OCI-LY3 (cell line): Measurements from ENCODE around the gene LONP1.

Experiments
- H2AFZ ChIP-seq: fragments of 200-600, 300-600 bp; shearing (Covaris generic); 2 replicates; pipeline ENCODE4 v1.6.0; 2014; ENCODE audit warnings: antibody characterized with exemption, low read depth, low read length
- H3K27ac ChIP-seq: fragments of 200-600, 300-600 bp; sonication (generic); 2 replicates; pipeline ENCODE4 v1.5.1; 2014; ENCODE audit warnings: mild to moderate bottlenecking, low read length, moderate library complexity, mixed read lengths
- H3K27me3 ChIP-seq: fragments of 200-600, 300-600 bp; sonication (generic); 2 replicates; pipeline ENCODE4 v1.6.1; 2014; ENCODE audit warnings: low read depth, low read length, mixed read lengths
- H3K36me3 ChIP-seq: fragments of 200-600, 300-600 bp; sonication (generic); replicated peaks from 2 replicates; pipeline ENCODE3; 2014; ENCODE audit warnings: low read depth, low read length, mixed read lengths
- H3K4me1 ChIP-seq: fragments of 300-600, 200-600 bp; sonication (generic); 2 replicates; pipeline ENCODE4 v1.6.1; 2014; ENCODE audit warnings: low read length, mixed read lengths
- H3K4me2 ChIP-seq: fragments of 200-600, 300-600 bp; sonication (generic); 2 replicates; pipeline ENCODE4 v1.6.1; 2014; ENCODE audit warnings: low read length, mixed read lengths
- H3K4me3 ChIP-seq: fragments of 300-600, 200-600 bp; sonication (generic); 2 replicates; pipeline ENCODE4 v1.5.1; 2014; ENCODE audit warnings: antibody characterized with exemption, mild to moderate bottlenecking, low read length, moderate library complexity
- H3K79me2 ChIP-seq: fragments of 300-600, 200-600 bp; shearing (Covaris generic); 2 replicates; pipeline ENCODE4 v1.6.1; 2014; ENCODE audit warnings: mild to moderate bottlenecking, low read length, mixed read lengths
- H3K9ac ChIP-seq: fragments of 300-600, 200-600 bp; shearing (Covaris generic); 2 replicates; pipeline ENCODE4 v1.6.0; 2014; ENCODE audit warnings: mild to moderate bottlenecking, low read length, moderate library complexity
- H3K9me3 ChIP-seq: fragments of 200-600, 300-600 bp; shearing (Covaris generic); 2 replicates; pipeline ENCODE4 v1.6.1; 2014; ENCODE audit warnings: low read length, mixed read lengths; ENCODE audit not compliant: insufficient read depth
- H4K20me1 ChIP-seq: fragments of 200-600, 300-600 bp; sonication (generic); 2 replicates; pipeline ENCODE4 v1.6.1; 2016; ENCODE audit warnings: low read length, mixed read lengths; ENCODE audit not compliant: insufficient read depth
- EZH2phosphoT487 ChIP-seq: fragments of 200-600 bp; shearing (Covaris generic); IDR thresholded peaks from 2 replicates; pipeline ENCODE4 v1.6.1; 2018; ENCODE audit warnings: antibody characterized with exemption, mixed run types, low read depth
- TF ChIP-seq, protein P1 (sequence below): fragments of 200-600, 300-600 bp; sonication (generic); IDR thresholded peaks from 2 replicates; pipeline ENCODE4 v1.5.1; 2014; ENCODE audit warnings: antibody characterized with exemption, low read length, low read depth

Gene LONP1

DNA sequence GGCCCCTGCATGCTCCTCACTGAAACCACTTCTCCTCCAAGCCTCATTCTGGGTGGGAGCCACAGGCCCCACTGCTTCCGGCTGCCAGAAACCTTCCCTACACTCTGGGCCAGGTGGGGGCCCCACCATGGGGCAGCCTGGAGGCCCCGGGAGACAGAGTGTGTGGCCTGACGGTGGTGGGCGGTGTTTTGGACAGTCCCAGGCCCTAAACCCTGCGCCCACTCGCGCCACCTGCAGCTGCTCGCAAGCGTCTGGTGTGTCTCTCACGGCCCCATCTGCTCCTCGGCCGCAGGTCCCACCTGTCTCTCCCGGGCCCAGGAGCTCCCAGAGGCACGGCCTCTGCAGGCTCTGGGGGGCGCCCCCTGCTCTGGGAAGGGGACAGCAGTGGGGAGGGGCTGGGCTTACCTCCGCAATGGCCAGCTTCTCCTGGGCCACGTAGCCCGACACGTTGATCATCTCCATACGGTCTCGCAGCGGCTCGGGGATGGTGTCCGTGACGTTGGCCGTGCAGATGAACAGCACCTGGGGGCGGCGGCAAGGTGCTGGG lies 24.2 kb downstream of the LONP1 start:
- H3K36me3 ChIP-seq: peaks cover 81% of the 10 kb centered on the region
- H3K4me2 ChIP-seq: no peak overlapping the region
- no peak overlapping the region for H2AFZ ChIP-seq
- H3K9ac ChIP-seq: no peak overlapping the region
- H3K4me3 ChIP-seq: no peak overlapping the region
- H3K27me3 ChIP-seq: no peaks in the 10 kb centered on the region
- H4K20me1 ChIP-seq: peaks cover 75% of the 10 kb centered on the region
- H3K27ac ChIP-seq: no peak overlapping the region
- peaks cover 71% of the 10 kb centered on the region for H3K79me2 ChIP-seq
- peaks cover 15% of the 10 kb centered on the region for H3K4me1 ChIP-seq
- no peak for TF ChIP-seq EZH2phosphoT487
- TF ChIP-seq, protein P1, sequence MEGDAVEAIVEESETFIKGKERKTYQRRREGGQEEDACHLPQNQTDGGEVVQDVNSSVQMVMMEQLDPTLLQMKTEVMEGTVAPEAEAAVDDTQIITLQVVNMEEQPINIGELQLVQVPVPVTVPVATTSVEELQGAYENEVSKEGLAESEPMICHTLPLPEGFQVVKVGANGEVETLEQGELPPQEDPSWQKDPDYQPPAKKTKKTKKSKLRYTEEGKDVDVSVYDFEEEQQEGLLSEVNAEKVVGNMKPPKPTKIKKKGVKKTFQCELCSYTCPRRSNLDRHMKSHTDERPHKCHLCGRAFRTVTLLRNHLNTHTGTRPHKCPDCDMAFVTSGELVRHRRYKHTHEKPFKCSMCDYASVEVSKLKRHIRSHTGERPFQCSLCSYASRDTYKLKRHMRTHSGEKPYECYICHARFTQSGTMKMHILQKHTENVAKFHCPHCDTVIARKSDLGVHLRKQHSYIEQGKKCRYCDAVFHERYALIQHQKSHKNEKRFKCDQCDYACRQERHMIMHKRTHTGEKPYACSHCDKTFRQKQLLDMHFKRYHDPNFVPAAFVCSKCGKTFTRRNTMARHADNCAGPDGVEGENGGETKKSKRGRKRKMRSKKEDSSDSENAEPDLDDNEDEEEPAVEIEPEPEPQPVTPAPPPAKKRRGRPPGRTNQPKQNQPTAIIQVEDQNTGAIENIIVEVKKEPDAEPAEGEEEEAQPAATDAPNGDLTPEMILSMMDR: no peak
- no peaks in the 10 kb centered on the region for H3K9me3 ChIP-seq

DNA sequence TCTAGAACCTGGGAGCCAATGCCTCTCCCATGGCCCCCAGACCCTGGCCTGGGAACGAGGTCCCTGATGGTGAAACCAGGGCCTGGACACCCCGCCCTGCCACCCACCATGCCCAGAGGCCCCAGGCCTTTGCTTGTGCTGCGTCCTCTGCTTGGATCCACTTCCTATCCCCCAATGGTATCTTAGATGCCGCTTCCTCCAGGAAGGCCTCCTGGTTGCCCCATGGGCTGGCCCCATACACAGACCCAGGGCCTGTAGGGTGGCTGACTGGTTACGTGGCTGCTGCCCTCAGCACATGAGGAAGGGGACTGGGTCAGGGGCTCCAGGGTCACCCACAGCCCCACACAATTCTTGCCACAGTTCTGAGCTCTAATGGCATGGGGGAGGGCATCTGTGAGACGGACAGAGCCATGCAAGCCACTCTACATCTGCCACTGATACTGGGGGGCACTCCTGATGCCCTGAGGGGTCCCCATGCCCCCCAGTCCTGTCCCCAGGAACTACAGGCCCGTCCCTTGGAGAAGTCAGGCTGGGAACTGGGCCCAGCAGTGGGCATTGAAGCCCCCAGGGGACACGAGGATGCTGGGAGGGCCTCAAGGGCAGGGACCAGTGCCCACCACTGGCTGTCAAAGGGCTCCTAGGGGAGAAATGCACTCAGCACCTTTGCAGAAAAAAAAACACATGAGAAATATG lies 24.8 kb downstream of the LONP1 start:
- Histone ChIP-seq H3K4me3 (no peak overlapping the region), H4K20me1 (peaks cover 76% of the 10 kb centered on the region), H3K9me3 (no peaks in the 10 kb centered on the region), H3K36me3 (peaks cover 80% of the 10 kb centered on the region), H3K27me3 (no peaks in the 10 kb centered on the region), H3K4me2 (no peak overlapping the region), H3K27ac (no peak overlapping the region), H3K4me1 (peaks cover 15% of the 10 kb centered on the region), H2AFZ (no peak overlapping the region), H3K79me2 (peaks cover 72% of the 10 kb centered on the region), H3K9ac (no peak overlapping the region)
- no peak for TF ChIP-seq EZH2phosphoT487
- TF ChIP-seq, protein P1: no peak

DNA sequence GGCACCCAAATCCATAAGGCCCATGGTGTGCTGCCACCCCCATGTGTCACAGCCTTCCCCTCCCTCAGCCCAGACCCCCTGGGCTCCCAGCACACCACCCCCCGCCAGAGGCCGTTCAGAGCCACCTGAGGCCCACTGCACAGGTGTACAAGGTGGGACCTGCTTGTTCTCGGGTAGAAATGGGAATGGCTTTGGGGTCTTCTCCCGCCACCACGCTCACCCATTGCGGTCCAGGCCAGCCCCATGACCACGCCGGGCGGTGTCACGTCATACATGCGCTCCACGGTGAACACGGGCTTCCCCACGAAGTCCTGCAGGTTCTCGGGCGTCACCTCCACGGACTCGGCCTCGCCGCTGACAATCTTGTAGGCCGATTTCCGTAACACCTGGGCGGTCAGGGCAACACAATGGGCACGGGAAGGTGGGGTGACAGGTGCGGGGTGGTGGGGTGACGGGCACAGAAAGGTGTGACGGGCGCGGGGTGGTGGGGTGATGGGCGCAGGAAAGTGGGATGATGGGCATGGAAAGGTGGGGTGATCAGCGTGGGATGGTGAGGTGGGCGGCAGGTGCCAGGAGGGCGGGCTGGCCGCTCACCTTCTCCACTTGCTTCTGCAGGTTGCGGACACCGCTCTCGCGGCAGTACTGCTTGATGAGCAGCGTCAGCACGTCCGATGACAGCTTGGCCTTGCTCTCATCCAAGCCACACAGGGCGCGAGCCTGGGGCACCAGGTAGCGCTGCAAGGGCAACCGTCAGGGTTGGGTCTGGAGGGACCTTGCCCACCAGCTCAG lies 25.6 kb downstream of the LONP1 start:
- Histone ChIP-seq H3K4me2 (no peak overlapping the region), H3K27ac (no peak overlapping the region), H3K79me2 (peaks cover 73% of the 10 kb centered on the region), H4K20me1 (peaks cover 76% of the 10 kb centered on the region), H3K36me3 (peaks cover 80% of the 10 kb centered on the region), H2AFZ (no peak overlapping the region), H3K4me3 (no peak overlapping the region), H3K9ac (no peak overlapping the region), H3K9me3 (no peaks in the 10 kb centered on the region), H3K4me1 (peaks cover 17% of the 10 kb centered on the region), H3K27me3 (no peaks in the 10 kb centered on the region)
- TF ChIP-seq, protein P1: no peak
- no peak for TF ChIP-seq EZH2phosphoT487
